Measurements from ENCODE around the gene AACS. TPM values are rescaled to one million over a fixed set of nuclear protein-coding genes. Genes with fewer than 3 reads are reported as not detected.

The AACS gene
- polyA plus RNA-seq, 2 of the 4 experiments (the other 2 are of a cell fraction): 18.6 to 20.4 TPM

GRCh38 chr12:125114365-125115141 is 49.3 kb downstream of the AACS start:
- no peak for DNase-seq (ENCODE audit: low read depth in 1 of 2, low spot score in 1 of 2)
- Histone ChIP-seq H3K4me3 (no peak overlapping the region), H3K4me1 (peaks cover 9% of the 10 kb centered on the region; the same call in 2 of the 3 replicates), H3K27ac (no peak overlapping the region), H3K4me2 (no peak overlapping the region), H3K9me3 (no peaks in the 10 kb centered on the region)
- FAIRE-seq: no peak
- no peak for ATAC-seq
- ChIA-PET CTCF (no interaction called here), POLR2A (no interaction called here)
- TF ChIP-seq HOXB5 (CRISPR knock-in tag; IDR thresholded peaks at IDR 0.05) (no peak), HDAC2 (IDR thresholded peaks at IDR 0.05) (no peak), MAX (IDR thresholded peaks at IDR 0.05) (no peak), GATA3 (IDR thresholded peaks at IDR 0.05; ENCODE audit: borderline replicate concordance) (no peak), CBX2 (IDR thresholded peaks at IDR 0.05; ENCODE audit: borderline replicate concordance, low read depth) (no peak), NFE2L2 (conservative IDR thresholded peaks at IDR 0.05; ENCODE audit: low read length) (no peak)
- WGBS (ENCODE audit: missing lambda C conversion rate): 90% methylated on average over 19 of the region's 40 CpGs

- H3K27ac ChIP-seq: no peak overlapping the region
- H3K4me2 ChIP-seq: no peak overlapping the region
- no peak overlapping the region for H3K4me3 ChIP-seq
- DNase-seq (ENCODE audit: low read depth in 1 of 2, low spot score in 1 of 2) (no peak), FAIRE-seq (no peak), ATAC-seq (no peak)
- TF ChIP-seq HMGXB4 (CRISPR knock-in tag; IDR thresholded peaks at IDR 0.05; ENCODE audit: borderline replicate concordance) (no peak), PBX3 (IDR thresholded peaks at IDR 0.05) (no peak), RNF2 (IDR thresholded peaks at IDR 0.05; ENCODE audit: borderline replicate concordance, low read depth) (no peak), ZFP36 (IDR thresholded peaks at IDR 0.05; ENCODE audit: borderline replicate concordance, partially characterized antibody) (no peak), NPAS2 (CRISPR knock-in tag; IDR thresholded peaks at IDR 0.05; ENCODE audit: borderline replicate concordance) (no peak), FOXS1 (CRISPR knock-in tag; IDR thresholded peaks at IDR 0.05) (no peak), BHLHE40 (IDR thresholded peaks at IDR 0.05; ENCODE audit: low read depth, low read length) (no peak), HOXB13 (CRISPR knock-in tag; IDR thresholded peaks at IDR 0.05; ENCODE audit: low read depth) (no peak), POLR2AphosphoS2 (conservative IDR thresholded peaks at IDR 0.05; ENCODE audit: low read length) (no peak), MYC (IDR thresholded peaks at IDR 0.05; ENCODE audit: borderline replicate concordance, low read length) (no peak), RAD21 (conservative IDR thresholded peaks at IDR 0.05 in 1 of 2, IDR thresholded peaks at IDR 0.05 in 1 of 2) (no peak)
- TF ChIP-seq, protein P1, sequence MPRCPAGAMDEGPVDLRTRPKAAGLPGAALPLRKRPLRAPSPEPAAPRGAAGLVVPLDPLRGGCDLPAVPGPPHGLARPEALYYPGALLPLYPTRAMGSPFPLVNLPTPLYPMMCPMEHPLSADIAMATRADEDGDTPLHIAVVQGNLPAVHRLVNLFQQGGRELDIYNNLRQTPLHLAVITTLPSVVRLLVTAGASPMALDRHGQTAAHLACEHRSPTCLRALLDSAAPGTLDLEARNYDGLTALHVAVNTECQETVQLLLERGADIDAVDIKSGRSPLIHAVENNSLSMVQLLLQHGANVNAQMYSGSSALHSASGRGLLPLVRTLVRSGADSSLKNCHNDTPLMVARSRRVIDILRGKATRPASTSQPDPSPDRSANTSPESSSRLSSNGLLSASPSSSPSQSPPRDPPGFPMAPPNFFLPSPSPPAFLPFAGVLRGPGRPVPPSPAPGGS (IDR thresholded peaks at IDR 0.05): no peak
- 0 out of 3 replicates have a peak, but pooled peaks cover 9% of the 10 kb centered on the region for H3K4me1 ChIP-seq
- ChIA-PET CTCF (no interaction called here), POLR2A (no interaction called here)
- 96% methylated on average over 12 of the region's 12 CpGs for WGBS (ENCODE audit: missing lambda C conversion rate)
- H3K9me3 ChIP-seq: no peaks in the 10 kb centered on the region
Observed at GRCh38 chr12:125120566-125120965, 55.3 kb downstream of the AACS start.

- Histone ChIP-seq H3K4me3 (no peak overlapping the region), H3K4me2 (no peak overlapping the region), H3K9me3 (no peaks in the 10 kb centered on the region), H3K4me1 (0 out of 3 replicates have a peak, but pooled peaks cover 9% of the 10 kb centered on the region), H3K27ac (no peak overlapping the region)
- ATAC-seq (no peak; a peak in 1 of 6 replicates), FAIRE-seq (no peak), DNase-seq (ENCODE audit: low read depth in 1 of 2, low spot score in 1 of 2) (no peak)
- ChIA-PET CTCF (no interaction called here), POLR2A (no interaction called here)
- no peak for TF ChIP-seq ZC3H11A (IDR thresholded peaks at IDR 0.05)
- WGBS (ENCODE audit: missing lambda C conversion rate): 87% methylated on average over 14 of the region's 14 CpGs
Observed at GRCh38 chr12:125121106-125121505, 55.9 kb downstream of the AACS start.

Data from A549 (cell line).